NCI-H524 (cell line): ENCODE measurements around the gene CGAS.
"Not testable (repeated sequence)": the region's sequence is repeated elsewhere in the genome, so short reads cannot be mapped to it uniquely, and the experiment has no call there.

Experiments used
- DNase-seq, 2 experiments: peaks; one replicate each; lab custom pipeline; 2025; lab: John Stamatoyannopoulos, UW

The CGAS gene

DNA sequence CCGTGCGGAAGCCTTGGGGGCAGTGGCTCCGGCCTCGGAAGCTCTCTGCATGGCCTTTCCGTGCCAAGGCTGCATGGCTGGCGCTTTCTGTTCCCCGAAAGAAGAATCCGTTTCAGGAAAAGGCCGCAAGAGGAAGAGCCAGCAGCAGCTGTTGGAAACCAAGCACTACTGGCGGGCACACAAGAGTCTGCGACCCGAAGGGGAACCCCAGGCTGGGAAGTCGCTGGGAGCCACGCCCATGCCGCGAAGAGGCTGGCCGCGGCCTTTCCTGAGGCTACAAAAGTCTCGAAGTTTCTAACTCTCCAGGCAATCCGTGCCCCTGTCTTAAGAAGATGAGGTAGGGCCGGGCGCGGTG lies at the start of gene CGAS:
CGAS (minus strand) TSS at position 191 of the 355 bp plus-strand sequence; CDS start at position 75, 116 bp downstream.
- DNase-seq, result no peak

DNA sequence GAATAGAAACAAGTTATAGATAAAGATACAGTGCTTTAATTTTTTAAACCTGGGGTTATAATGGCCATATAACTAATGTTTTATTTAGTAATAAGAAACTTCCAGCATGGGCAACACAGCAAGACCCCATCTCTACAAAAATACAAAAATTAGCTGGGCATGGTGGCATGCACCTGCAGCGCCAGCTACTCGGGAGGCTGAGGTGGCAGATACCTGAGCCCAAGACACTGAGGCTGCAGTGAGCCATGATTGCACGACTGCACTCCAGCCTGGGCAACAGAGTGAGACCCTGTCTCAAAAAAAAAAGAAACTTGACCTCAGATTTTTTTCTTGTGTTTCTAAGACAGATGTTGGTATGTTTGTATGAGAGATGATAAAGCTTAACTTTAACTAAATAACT lies 45.8 kb upstream of the CGAS start:
- DNase-seq, result no peak

DNA sequence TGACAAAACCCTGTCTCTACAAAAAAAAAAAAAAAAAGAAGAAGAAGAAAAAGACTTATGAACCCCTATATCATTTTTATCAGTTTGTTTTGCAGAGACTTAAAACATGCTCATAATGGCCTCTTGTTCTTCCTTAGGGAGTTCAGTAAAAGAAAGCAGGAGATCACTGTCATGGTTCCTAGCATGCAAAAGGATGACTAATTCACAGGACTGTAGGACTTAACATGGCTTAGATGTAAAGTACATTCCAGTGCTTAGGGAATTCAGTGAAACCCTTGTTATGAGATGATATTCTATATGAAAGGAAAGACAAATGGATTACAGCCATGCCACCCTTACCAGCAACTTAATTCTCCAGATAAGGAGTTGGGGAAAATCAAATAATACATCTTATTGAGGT lies 39.3 kb upstream of the CGAS start:
- DNase-seq, result no peak

DNA sequence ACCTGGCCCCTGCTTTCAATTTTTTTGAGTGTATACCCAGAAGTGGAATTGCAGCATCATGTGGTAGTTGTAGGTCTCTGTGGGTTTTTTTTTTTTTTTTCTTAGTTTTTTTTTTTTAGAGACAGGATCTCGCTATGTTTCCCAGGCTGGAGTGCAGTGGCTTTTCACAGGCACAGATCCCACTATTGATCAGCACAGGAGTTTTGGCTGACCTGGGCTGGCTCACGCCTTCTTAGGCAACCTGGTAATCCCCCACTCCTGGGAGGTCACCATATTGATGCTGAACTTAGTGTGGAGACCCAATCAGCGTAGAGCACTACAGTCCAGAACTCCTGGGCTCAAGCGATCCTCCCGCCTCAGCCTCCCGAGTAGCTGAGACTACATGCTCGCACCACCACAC lies 35.4 kb upstream of the CGAS start:
- no peak for DNase-seq

DNA sequence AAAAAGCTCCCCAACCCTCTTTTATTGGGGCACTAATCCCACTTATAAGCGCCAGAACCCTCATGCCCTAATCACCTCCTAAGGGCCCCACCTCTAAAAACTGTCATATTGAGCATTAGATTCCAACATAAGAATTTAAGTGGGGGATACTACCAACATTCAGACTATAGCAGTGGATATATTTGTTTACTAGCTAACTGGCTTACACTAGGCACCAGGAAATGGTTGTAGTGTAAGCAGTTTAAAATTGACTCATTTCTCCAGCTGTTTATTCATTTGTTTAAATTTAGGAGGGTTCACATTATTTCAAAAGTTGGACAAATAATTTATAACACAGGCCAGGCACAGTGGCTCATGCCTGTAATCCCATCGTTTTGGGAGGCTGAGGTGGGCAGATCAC lies 32.3 kb upstream of the CGAS start:
- no peak for DNase-seq

DNA sequence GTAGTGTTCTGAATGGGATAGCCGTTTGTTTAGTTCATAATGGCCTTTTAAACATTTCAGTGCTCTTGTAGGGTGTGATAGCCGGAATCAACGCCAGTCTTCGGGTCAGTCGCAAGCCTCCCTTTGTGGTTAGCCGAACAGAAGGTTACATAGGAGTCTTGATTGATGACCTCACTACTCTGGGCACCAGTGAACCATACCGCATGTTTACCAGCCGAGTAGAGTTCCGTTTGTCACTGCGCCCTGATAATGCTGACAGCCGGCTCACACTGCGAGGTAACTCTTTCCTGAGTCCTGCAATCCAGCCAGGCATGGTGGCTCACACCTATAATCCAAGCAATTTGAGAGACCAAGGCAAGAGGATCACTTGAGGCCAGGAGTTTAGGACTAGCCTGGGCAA lies 29.9 kb upstream of the CGAS start:
- no peak for DNase-seq

DNA sequence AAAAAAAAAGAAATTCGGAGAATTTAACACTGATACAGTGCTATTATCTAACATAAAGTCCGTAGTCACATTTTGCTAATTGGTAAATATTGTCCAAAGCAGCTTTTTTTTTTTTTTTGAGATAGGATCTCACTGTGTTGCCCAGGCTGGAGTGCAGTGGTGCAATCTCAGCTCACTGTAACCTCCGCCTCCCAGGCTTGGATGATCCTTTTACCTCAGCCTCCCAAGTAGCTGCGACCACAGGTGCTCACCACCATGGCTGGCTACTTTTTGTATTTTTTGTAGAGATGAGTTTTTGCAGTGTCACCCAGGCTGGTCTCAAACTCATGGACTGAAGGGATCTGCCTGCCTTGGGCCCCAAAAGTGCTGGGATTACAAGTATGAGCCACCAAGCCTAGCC lies 25.3 kb upstream of the CGAS start:
- DNase-seq, result no peak

DNA sequence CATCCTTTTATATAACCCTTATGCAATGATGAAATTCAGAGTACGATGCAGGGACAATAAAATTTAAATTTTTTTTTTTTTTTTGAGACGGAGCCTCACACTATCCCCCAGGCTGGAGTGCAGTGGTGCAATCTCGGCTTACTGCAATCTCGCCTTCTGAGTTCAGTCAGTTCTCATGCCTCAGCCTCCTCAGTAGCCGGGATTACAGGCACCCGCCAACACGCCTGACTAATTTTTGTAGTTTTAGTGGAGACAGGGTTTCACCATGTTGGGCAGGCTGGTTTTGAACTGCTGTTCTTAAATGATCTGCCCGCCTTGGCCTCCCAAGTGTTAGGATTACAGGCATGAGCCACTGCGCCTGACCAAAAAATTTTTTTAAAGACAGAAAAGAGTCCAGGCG lies 24.6 kb upstream of the CGAS start:
- DNase-seq, result no peak

DNA sequence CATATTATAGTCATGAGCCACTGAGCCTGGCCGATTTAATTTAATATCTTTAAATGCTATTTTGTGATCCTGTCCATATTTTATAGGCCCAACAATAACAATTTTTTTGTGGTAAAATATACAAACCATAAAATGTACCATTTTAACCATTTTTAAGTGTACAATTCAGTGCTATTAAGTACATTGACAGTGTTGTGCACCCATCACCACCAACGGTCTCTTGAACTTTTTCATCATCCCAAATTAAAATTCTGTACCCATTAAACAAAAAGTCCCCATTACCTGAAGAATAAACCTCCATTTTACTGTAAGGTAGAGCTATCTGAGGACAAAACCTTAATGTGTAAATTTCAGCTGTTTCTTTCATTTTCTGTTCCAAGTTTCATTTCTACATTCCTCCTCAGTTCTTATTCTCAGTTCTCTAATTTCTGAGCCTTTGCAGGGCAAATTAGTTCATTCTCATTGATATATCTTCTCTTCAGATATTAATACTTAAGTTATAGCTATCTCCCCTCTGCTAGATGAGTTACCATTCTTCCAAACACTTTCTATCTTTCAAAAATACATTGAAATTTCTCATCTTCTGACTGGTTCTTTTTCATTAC lies 19.7 kb upstream of the CGAS start:
- DNase-seq, result no peak

DNA sequence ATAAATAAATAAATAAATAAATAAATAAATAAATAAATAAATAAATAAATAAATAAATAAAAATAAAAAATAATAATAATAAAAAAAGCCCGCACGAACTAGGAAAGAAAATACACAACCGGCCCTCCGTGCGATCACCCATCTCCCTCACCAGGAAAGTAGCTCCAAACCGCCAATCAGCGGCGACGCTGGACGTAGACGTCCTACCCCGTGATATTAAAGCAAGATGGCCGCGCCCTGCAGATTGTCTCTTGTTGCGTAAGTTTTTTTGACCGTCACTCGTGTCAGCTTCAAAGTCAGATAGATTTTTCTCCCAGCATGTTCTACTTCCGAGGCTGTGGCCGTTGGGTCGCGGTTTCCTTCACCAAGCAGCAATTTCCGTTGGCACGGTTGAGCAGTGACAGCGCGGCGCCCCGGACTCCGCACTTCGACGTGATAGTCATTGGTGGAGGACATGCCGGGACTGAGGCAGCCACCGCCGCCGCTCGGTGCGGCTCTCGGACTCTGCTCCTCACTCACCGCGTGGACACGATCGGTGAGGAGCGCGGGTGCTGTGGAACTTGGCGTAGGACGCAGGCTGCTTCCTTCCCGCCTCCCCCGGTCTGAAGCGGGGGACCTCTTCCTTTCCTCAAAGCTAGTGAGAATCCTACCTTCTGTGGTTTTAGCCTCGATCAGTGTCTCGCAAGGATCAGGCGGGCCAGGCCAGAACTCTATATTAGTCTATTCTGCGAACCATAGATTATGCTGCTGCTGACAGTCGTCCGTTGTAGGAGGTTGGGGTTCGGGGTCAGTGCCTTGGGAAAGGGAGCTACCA lies 9.6 kb upstream of the CGAS start, which contains the start of gene MTO1:
MTO1 (plus strand) TSS at position 201 of the 814 bp plus-strand sequence; CDS start at position 319, 118 bp downstream.
- peak; percentile 73 to 82 for DNase-seq

DNA sequence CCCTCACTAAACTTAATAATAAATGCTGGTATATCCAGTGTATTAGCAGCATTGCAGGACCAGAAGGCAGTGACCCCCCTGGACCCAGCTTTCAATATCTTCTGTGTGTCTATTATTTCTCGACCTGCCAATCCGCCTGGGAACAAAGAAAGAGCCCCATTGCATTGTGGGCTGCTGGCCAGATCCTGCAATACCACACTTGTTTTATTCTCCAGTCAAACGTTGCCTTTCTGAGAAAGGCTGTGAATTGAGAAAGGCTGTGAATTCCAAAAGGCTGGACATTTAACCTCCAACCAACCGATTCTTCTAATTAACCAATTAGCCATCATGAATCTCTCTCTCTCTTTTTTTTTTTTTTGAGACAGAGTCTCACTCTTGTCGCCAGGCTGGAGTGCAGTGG lies 8.0 kb upstream of the CGAS start:
- no peak for DNase-seq

DNA sequence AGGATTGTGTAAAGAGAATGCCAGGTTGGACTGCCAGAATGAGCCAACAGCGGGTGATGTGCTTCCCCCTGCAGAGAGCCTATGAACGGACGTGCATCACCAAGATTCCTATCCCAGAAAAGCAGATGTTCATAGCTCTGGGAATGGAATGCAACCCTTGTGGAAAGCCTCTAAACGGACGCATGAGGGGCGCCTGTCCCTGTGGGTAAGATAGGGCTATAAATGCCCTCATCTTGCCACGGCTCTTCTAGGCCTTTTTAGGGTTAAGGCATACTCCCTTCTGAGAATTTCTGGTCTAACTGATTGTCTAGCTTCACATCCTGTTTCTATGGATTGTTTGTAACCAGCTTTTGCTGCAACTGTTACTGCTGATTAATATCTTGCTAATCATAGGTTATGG lies 7.4 kb upstream of the CGAS start:
- not testable (repeated sequence) for DNase-seq

DNA sequence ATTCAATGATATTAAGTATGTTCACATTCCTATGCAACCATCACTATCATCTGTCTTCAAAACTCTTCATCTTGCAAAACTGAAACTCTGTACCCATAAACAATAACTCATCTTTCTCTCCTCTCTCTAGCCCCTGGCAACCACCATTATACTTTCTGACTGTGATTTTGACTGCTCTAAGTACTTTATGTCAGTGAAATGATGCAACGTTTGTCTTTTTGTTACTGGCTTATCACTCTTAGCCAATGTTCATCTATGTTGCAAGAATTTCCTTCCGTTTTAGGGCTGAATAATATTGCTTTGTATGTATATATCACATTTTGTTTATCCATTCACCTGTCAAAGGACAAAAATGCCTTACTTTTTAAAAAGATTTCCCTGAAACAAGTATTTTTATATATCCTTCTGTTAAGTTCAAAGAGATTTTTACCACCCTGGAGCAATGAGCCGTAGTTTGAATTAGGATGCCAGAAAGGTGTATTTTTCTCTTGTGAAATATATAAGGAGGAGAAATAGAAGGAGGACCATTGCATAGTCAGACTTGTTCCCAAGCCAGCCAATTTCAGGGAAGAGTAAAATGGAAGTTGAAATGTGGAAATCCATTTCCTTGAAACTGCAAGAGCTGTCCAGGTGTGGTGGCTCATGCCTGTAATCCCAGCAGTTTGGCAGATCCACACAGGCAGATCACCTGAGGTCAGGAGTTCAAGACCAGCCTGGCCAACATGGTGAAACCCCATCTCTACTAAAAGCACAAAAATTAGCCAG lies 4.0 kb upstream of the CGAS start:
- DNase-seq, result no peak

DNA sequence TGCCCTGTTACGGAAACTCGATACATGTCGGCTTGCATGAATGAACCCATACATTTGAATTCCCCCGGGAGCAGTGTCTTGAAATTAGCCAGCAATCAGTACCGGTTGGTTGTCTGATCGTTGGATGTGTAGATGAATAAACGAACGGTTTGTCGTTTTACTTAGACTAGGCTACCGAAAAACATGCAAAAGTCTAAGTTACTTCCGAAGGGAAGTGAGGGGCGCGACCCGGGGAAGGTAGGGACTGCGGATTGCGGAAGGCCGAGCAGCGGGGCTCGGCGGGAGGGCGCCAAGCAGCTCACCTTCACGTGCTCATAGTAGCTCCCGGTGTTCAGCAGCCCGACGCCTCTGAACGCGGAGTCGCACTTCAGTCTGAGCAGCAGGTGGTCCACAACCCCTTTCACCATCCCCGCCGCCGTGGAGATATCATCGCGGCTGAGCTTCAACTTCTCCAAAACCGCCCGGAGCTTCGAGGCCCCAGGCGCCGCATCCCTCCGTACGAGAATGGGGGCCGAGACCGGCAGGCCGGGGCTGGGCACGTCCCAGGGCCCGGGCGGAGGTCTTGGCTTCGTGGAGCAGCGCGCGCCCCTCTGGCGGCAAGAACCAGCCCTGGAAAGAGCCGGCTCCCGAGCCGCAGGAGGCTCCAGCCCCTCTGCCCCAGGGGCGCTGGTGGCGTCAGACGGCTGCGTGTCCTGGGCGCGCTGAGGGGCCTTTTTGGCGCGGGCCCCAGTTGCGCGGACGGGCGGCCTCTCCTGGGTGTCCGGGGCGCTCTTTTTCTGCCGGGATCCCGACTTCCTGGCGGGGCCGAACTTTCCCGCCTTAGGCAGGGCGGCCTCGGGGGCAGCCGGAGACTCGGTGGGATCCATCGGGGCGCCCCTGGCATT lies 632 bp downstream of the CGAS start:
- DNase-seq, result peak; percentile 5 to 59

DNA sequence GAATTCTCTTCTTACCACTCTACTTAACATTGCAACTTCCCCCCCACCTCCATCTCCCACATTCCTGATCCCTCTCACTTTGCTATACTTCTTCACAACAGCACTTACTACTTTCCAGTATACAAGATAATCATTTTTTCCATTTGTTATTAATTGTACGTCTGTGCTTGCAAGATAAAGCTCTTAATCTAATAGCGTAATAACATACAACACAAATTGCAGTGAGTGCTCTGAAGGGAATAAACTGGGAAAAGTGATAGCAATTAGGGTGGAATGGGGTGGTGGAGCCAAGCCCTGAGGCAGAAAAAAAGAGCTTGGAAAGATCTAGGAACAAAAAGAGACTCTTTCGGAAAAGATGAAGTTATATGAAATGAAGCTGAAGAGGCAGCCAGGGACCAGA lies 8.5 kb downstream of the CGAS start:
- DNase-seq, result no peak

DNA sequence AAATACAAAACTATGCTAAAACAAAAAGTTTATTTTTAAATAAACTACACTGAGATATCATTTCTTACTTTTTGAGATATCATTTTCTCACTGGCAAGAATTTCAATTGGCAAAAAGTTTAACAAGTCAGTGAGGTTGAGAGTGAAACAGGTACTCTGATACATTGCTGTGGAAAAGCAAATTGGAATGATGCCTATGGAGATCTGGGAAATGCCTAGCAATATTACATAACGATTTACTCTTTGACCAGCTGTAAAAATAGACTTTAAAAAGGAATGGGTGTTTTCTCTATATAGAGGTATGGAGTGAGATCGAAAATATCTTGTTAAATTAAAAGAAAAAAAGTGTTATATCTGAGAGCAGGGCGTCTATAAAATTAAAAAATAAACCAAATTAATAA lies 16.9 kb downstream of the CGAS start:
- no peak for DNase-seq

DNA sequence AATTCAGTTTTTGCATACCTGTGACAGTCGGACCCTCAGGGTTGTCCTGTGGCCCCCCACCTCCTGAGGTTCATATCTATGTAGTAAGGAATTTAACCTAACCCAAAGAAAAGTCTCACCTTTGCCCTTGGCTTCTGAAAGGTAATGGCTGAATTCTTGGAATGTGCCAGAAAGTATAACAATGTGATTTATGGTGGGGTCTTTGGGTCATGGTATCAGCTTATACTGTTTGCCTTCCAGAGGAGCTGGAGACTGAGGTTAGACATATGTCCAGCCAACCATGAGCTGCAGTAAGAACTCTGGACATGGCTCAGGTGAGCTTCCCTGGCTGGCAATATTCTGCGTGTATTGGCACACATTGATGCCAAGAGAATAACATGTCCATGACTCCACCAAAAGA lies 30.6 kb downstream of the CGAS start:
- DNase-seq, result no peak

DNA sequence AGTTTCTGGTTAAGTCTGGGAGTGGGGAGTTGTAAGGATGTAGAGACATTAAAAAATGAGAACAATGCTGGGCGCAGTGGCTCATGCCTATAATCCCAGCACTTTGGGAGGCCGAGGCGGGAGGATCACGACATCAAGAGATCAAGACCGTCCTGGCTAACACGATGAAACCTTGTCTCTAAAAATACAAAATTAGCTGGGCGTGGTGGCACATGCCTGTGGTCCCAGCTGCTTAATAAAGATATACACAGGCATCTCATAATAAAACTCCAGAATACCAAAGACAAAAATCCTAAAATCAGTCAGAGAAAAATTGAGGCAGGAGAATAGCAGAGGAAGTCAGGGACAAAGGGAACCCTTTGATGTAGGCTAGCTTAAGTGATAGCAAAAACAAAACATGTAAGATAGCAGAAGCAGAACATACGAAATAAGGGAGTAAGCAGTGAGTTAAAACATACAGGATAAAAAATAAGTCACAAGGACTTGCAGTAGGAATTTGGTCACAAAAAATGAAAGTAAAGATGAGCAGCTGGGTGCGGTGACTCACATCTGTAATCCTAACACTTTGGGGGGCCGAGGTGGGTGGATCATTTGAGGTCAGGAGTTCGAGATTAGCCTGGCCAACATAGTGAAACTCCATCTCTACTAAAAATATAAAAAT lies 33.9 kb downstream of the CGAS start:
- no peak for DNase-seq

DNA sequence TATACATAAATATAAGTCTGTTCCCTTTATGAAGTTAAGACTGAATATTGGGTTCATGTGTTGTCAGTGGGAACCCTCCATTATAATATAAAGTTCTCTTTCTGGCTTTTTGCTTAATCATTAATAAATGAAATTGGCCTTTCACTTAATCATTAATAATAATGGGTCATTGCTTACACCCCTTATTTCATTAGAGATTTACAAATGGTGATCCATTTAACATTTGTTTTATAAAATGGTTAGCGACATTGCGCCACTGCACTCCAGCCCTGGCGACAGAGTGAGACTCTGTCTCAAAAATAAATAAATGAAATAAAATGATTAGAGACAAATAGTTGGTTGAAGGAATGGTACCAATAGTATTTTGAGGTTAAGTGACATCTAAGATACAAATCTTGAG lies 39.0 kb downstream of the CGAS start:
- no peak for DNase-seq

DNA sequence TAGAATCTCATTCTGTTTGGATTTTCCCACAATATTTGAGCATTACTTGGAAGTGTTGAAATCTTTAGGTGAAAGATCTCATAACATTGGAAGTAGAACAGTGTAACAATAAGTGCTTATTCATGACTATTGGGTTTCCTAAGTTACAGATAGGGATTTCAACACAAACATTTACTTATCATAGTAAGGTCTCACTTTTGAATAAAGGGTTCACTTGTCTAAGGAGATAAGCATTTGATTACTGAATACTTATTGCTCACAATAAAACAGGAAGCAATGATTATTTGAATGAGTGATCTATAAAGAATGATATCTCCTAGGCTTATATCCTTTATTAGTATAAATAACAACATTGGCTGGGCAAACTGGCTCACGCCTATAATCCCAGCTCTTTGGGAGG lies 42.7 kb downstream of the CGAS start:
- no peak for DNase-seq

DNA sequence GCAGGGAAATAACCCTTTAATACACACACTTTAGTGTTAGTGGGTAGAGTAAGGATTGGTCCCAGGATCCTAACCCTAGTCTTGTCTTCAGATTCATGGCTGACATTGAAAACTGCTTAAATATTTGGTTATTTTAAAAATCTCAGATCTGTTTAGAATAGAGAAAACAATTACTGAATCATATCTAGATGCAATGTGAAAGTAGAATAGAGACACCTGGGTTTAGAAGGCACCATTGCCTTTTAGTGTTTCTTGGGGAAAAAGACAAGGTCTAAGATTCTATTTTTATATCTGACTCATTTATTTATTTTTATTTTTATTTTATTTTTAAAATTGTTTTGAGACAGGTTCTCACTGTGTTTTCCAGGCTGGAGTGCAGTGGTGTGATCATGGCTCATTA lies 51.4 kb downstream of the CGAS start:
- DNase-seq, result no peak

DNA sequence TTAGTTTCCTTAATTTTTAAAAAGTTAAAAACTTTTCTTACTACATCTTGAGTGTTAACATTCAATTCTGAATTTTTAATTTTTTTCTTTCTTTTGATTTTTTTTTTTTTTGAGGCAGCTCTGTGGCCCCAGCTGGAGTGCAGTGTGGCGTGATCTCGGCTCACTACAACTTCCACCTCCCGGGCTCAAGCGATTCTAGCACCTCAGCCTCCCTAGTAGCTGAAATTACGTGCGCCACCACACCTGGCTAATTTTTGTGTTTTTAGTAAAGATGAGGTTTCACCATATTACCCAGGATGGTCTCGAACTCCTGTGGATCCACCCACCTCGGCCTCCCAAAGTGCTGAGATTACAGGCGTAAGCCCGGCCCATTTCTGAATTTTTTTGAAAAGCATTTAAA lies 56.2 kb downstream of the CGAS start:
- DNase-seq, result no peak
